Effector memory CD4-positive, alpha-beta T cell (primary cell): Measurements from ENCODE around the gene MYO1G.
"Not testable (repeated sequence)": the region's sequence is repeated elsewhere in the genome, so short reads cannot be mapped to it uniquely, and the experiment has no call there.

ENCODE experiments used
- DNase-seq, 3 donors: peaks; one replicate each; pipeline ENCODE4 v3.0.0-alpha.2; 2020
- H3K27ac ChIP-seq: 2 replicates; pipeline ENCODE4 v1.7.0; 2013; ENCODE audit warnings: mild to moderate bottlenecking, low read length, moderate library complexity; ENCODE audit not compliant: insufficient read depth, poor library complexity, severe bottlenecking
- H3K27me3 ChIP-seq: replicated peaks from 2 replicates; pipeline ENCODE4 v1.7.0; 2013; ENCODE audit warnings: mild to moderate bottlenecking, low read length; ENCODE audit not compliant: insufficient read depth, control insufficient read depth, poor library complexity, severe bottlenecking
- H3K36me3 ChIP-seq: 2 replicates; pipeline ENCODE4 v1.7.0; 2013; ENCODE audit warnings: mild to moderate bottlenecking, low read length, moderate library complexity; ENCODE audit not compliant: control insufficient read depth, insufficient read depth
- H3K4me1 ChIP-seq: 2 replicates; pipeline ENCODE4 v1.7.0; 2013; ENCODE audit warnings: low read length, mild to moderate bottlenecking; ENCODE audit not compliant: control insufficient read depth, insufficient read depth, poor library complexity, severe bottlenecking
- H3K4me3 ChIP-seq: 2 replicates; pipeline ENCODE4 v1.7.0; 2013; ENCODE audit warnings: low read length, low read depth, mild to moderate bottlenecking; ENCODE audit not compliant: insufficient read depth, poor library complexity, severe bottlenecking
- H3K9me3 ChIP-seq: 2 replicates; pipeline ENCODE4 v1.7.0; 2013; ENCODE audit warnings: mild to moderate bottlenecking, low read length, moderate library complexity; ENCODE audit not compliant: control insufficient read depth
- total RNA-seq, 3 donors: gene quantifications; one replicate each; lab custom pipeline; 2026; lab: John Stamatoyannopoulos, UW

MYO1G gene
- 450 to 527 (median 485) reads per million in 3 donors for total RNA-seq

DNA sequence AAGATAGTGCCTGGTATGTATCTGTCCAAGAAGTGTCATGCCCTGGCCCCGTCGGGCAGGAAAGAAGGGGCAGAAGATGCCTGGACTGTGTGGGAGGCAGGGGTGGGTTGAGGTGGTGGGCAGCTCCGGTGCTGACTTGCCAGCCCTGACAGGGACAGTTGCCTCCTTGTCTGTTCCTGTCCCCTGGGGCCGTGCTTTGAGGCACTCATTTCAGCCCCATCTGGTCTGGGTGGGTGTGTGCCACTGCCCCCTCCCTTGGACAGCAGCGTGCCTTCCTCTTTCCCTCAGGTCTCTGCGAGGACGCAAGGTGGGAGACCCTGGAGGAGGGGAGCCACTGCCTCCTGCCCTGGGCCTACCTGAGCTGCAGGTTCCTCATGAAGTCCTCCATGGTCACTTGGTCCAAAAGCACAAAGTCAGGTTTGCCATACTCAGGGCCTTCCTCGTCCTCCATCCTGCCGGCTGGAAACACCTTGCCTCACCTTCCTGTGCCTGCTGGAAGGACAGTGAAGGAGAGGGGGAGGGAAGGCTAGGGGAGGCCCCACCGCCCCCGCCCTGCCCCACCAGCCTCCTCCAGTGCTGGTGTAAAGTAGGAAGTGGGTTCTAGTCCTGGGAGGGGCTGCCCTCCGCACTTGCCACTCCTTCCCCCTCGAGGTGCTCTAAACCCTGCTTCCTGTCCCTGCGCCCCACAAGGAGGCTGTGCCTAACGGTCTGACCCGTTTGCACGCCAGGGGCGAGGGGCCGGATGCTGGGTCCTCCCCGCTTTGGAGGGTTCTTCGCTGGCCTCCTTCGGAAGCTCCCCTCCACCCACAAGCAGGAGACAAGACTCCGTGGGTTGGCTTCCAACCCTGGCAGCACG lies at the start of gene MYO1G:
Gene MYO1G, minus strand, starts transcription at position 505 of the 856 bp plus-strand sequence. Its CDS starts 54 bp downstream, at position 451.
- H3K4me3 ChIP-seq: peak within 1 kb of the TSS; percentile 77
- H3K36me3 ChIP-seq: peaks cover 45% of the 10 kb centered on the region
- H3K27me3 ChIP-seq: no peaks in the 10 kb centered on the region
- DNase-seq: peak; percentile 78 to 85 (median 84)
- H3K4me1 ChIP-seq: peaks cover 65% of the 10 kb centered on the region
- H3K27ac ChIP-seq: peak within 1 kb of the TSS; percentile 93
- H3K9me3 ChIP-seq: no peaks in the 10 kb centered on the region

GRCh38 chr7:45028138-45028919 lies 49.5 kb upstream of the MYO1G start:
- no peaks in the 10 kb centered on the region for H3K9me3 ChIP-seq
- H3K4me3 ChIP-seq: peak overlapping the region; percentile 67
- DNase-seq: no peak
- H3K36me3 ChIP-seq: peaks cover 4% of the 10 kb centered on the region
- peak overlapping the region; percentile 77 for H3K27ac ChIP-seq
- H3K4me1 ChIP-seq: peaks cover 42% of the 10 kb centered on the region
- H3K27me3 ChIP-seq: no peaks in the 10 kb centered on the region

- Histone ChIP-seq H3K9me3 (no peaks in the 10 kb centered on the region), H3K36me3 (peaks cover 4% of the 10 kb centered on the region), H3K4me1 (peaks cover 37% of the 10 kb centered on the region), H3K27ac (peak overlapping the region; percentile 77), H3K27me3 (no peaks in the 10 kb centered on the region), H3K4me3 (peak overlapping the region; percentile 67)
- DNase-seq: no peak
Observed at GRCh38 chr7:45027774-45028114, 48.9 kb upstream of the MYO1G start.

DNA sequence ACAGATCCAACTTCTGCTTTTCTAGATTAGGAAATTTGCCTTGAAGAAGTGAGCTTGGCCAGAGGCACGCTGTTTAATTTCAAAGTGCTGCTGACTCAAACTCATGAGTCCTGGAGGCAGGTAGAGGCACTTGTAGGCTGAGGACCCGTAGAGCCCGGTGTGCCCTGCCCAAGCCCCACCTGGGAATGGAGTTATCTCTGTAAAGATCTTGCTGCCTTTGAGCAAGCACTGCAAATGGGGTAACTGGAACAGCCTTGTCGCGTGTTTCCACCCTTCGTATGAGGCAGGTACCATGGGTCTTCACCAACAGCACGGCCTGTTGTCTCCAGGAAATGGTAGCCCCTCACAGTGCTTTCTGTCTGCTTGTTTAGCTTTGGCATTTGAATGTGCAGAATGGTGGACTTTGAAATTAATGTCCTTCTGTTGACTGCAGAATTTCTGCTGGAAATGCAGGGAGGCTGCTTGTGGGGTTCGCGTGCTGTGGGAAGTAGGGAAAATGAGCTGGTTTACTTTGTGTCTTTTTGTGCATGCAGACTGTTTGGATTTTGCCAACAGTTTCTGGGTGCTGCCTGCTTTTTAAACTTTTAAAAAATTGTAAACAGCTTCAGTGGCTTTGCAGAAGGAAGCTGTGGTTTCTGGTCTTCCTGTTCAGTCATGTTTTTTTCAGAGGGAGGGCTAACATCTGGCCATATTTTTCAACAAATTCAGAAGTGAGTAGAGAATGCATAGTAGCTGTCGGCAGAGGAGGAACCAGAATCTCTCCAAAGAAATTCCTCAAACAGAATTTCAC lies 48.4 kb upstream of the MYO1G start:
- peak in 2 of 3 donors; percentile 15 to 22 for DNase-seq
- Histone ChIP-seq H3K36me3 (peaks cover 4% of the 10 kb centered on the region), H3K4me1 (peaks cover 32% of the 10 kb centered on the region), H3K9me3 (no peaks in the 10 kb centered on the region), H3K27ac (peak overlapping the region; percentile 77), H3K4me3 (peak overlapping the region; percentile 67), H3K27me3 (no peaks in the 10 kb centered on the region)

DNA sequence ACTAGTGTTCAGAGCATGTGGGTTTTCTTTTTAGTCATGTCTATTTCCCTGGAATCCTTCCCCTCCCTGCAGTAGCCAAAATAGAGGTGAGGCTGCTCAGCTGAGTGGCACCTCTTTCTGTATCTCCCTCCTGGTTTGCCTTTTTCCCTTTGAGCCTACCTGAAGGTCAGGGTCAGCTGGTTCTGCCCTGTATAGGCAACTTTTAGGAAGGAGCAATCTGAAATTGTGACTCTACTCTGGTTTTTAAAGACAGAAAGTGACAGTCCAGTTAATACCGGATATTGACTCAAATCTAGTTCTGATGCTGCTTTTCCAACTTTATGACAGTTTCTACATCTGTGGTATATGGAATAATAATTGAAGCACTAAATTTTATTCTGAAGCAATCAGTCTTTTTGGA lies 47.2 kb upstream of the MYO1G start:
- Histone ChIP-seq H3K27ac (peak overlapping the region; percentile 77), H3K4me3 (no peak overlapping the region), H3K36me3 (no peaks in the 10 kb centered on the region), H3K9me3 (no peaks in the 10 kb centered on the region), H3K4me1 (peaks cover 25% of the 10 kb centered on the region), H3K27me3 (no peaks in the 10 kb centered on the region)
- DNase-seq: no peak

DNA sequence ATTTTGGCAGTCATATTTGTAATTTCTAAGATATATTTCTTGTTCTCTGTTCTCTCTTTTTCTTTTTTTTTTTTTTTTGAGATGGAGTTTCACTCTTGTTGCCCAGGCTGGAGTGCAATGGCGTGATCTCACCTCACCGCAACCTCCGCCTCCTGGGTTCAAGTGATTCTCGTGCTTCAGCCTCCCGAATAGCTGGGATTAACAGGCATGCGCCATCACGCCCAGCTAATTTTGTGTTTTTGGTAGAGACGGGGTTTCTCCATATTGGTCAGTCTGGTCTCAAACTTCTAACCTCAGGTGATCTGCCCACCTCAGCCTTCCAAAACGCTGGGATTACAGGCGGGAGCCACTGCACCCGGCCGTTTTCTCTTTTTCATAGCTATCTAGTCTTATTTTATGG lies 46.7 kb upstream of the MYO1G start:
- peaks cover 25% of the 10 kb centered on the region for H3K4me1 ChIP-seq
- not testable (repeated sequence) for DNase-seq, H3K4me3 ChIP-seq

GRCh38 chr7:45024126-45024744 lies 45.4 kb upstream of the MYO1G start:
- Histone ChIP-seq H3K4me3 (no peak overlapping the region), H3K27ac (no peak overlapping the region), H3K9me3 (no peaks in the 10 kb centered on the region), H3K27me3 (no peaks in the 10 kb centered on the region), H3K4me1 (peaks cover 18% of the 10 kb centered on the region), H3K36me3 (no peaks in the 10 kb centered on the region)
- DNase-seq: no peak

More for the DNA sequence above, 46.7 kb upstream of the MYO1G start:
- H3K9me3 ChIP-seq, H3K27me3 ChIP-seq, H3K36me3 ChIP-seq: not testable (repeated sequence)
- peak overlapping the region; percentile 77 for H3K27ac ChIP-seq

DNA sequence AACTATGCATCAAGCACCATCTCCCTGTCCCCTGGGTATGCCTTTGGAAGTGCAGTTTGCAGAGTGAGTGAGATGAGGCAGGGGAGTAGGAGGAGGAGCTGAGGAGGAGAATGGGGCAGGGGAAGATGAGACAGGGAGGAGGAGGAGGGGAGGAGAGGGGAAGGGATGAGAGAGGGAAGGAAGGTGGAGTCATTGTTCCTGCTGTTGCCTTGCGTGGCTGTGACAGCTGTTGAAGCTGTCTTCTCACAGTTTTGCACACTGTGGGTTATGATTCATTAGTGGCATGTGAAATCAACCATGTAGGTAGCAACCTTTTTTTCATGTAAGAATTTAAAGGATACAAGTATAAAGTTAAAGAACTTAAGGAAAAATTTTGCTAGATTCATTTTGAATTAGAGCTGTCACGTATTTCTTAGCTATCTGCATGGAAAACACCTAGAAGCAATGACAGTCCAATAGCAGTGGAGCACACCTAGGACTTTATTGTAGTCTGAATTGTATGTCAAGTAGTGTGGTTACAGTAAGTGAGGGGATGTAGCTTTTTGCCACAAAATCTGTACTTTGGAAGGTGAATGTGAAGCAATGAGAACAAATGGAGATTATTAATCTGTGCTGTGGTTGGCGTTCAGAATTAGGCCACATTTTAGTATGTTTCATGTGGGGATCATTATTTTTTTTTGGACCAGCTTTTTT lies 42.9 kb upstream of the MYO1G start:
- H3K9me3 ChIP-seq: no peaks in the 10 kb centered on the region
- H3K4me1 ChIP-seq: peaks cover 12% of the 10 kb centered on the region
- H3K4me3 ChIP-seq: no peak overlapping the region
- no peak overlapping the region for H3K27ac ChIP-seq
- H3K27me3 ChIP-seq: no peaks in the 10 kb centered on the region
- no peak for DNase-seq
- no peaks in the 10 kb centered on the region for H3K36me3 ChIP-seq

DNA sequence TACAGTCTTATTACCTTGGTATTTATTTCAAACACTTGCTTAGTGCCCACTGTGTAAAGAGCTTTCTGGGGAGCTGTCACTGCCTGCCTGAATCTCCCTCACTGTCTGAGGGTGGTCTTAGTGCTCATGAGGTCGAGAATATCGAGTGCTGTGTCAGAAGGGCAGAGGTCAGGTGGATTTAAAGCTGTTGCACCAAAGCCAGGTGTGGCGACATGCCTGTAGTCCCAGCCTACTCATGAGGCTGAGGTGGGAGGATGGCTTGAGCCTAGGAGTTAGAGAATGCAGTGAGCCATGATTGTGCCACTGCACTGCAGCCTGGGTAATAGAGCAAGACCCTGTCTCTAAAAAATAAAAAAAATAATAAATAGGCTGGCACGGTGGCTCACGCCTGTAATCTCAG lies 42.1 kb upstream of the MYO1G start:
- no peak for DNase-seq
- H3K4me3 ChIP-seq: no peak overlapping the region
- peaks cover 4% of the 10 kb centered on the region for H3K4me1 ChIP-seq
- H3K27ac ChIP-seq: no peak overlapping the region
- no peaks in the 10 kb centered on the region for H3K27me3 ChIP-seq
- H3K36me3 ChIP-seq: no peaks in the 10 kb centered on the region
- no peaks in the 10 kb centered on the region for H3K9me3 ChIP-seq
